ENCODE measurements around the gene ZNF469. TPM values are rescaled to one million over a fixed set of nuclear protein-coding genes. Genes with fewer than 3 reads are reported as not detected.

The ZNF469 gene
- total RNA-seq, 1 donor from 2014 or later: 0.80 TPM

DNA sequence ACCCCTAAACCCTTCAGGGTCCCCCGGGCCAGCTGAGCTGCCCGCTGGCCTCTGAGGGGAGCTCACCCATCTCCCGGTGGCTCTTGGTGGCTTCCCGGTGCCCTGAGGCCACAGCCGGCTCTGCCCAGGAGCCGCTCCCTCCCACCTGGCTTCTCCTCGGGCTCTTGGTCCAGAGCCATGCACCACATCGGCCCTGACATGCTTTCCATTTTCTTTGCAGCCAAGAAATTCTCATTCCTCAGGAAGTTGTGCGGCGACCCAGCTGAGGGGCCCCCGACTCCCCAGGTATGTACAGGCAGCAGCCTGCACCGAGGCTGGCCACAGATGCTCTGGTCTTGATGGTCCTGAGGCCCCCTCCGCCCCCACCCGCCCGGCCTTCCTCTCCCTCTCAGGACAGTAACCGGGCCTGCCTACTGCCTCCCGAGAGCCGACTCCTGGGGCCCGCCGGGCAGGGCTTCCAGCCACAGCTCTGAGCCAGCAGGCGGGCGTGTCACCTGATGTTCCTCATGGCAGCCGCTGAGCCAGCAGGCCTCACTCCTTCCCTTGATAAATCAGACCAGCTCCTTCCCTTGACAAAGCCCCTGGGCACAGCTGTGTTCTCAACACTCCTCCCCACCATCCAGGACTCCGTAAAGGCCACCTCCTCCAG lies 42.0 kb downstream of the ZNF469 start:
- no peak for DNase-seq (ENCODE audit: low read depth)

DNA sequence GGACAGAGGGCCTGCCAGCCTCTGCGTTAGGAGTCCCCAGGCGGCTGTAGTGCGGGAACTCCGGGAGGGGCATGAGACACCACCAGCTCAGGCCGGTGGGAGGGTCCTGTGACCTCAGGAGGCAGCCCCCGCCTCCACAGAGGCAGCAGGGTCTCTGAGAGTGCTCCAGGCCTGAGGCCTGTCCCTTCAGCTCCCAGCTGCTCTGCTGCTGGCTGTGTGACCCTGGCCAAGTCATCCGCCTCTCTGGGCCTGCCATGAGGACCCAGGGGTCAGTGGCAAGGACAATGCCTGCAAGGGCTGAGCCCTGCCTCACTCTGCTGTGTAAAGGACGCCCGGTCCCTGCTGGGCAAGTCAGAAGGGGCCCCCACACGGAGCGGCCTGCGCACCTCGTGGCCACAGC lies 43.3 kb downstream of the ZNF469 start:
- no peak for DNase-seq (ENCODE audit: low read depth)

DNA sequence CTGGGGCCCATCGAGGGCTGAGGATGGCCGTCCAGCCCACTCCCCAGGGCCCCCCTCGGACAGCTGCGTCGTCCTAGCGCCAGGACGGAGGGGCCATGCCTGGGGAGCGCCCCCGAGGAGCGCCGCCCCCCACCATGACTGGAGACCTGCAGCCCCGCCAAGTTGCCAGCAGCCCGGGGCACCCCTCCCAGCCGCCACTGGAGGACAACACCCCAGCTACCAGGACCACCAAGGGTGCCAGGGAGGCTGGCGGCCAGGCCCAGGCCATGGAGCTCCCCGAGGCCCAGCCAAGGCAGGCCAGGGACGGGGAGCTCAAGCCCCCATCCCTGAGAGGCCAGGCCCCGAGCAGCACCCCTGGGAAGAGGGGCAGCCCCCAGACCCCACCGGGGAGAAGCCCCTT lies 44.6 kb downstream of the ZNF469 start:
- DNase-seq (ENCODE audit: low read depth): no peak

DNA sequence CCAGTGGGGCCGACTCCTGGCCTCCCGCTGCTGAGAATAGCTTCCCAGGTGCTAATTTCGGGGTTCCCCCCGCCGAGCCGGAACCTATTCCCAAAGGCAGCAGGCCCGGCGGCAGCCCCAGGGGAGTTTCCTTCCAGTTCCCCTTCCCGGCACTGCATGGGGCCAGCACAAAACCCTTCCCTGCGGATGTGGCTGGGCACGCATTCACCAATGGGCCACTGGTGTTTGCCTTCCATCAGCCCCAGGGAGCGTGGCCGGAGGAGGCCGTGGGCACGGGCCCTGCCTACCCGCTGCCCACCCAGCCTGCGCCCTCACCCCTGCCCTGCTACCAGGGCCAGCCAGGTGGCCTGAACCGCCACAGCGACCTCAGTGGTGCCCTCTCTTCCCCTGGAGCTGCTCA lies 45.4 kb downstream of the ZNF469 start:
- DNase-seq (ENCODE audit: low read depth): no peak

DNA sequence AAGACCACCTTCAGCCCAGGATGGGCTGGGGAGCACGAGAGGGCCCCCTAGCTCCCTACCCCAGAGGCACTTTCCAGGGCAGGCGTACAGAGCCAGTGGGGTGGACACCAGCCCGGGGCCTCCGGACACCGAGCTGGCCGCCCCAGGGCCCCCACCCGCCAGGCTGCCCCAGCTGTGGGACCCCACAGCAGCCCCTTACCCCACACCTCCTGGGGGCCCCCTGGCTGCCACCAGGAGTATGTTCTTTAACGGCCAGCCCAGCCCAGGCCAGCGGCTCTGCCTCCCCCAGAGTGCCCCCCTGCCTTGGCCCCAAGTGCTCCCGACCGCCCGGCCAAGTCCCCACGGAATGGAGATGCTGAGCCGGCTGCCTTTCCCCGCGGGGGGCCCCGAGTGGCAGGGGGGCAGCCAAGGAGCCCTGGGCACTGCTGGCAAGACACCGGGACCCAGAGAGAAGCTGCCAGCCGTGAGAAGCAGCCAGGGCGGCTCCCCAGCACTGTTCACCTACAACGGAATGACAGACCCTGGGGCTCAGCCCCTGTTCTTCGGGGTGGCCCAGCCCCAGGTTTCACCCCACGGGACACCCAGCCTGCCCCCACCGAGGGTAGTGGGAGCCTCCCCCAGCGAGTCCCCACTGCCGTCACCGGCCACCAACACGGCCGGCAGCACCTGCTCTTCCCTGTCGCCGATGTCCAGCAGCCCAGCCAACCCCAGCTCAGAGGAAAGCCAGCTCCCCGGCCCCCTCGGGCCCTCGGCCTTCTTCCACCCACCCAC lies 46.0 kb downstream of the ZNF469 start:
- no peak for DNase-seq (ENCODE audit: low read depth)

DNA sequence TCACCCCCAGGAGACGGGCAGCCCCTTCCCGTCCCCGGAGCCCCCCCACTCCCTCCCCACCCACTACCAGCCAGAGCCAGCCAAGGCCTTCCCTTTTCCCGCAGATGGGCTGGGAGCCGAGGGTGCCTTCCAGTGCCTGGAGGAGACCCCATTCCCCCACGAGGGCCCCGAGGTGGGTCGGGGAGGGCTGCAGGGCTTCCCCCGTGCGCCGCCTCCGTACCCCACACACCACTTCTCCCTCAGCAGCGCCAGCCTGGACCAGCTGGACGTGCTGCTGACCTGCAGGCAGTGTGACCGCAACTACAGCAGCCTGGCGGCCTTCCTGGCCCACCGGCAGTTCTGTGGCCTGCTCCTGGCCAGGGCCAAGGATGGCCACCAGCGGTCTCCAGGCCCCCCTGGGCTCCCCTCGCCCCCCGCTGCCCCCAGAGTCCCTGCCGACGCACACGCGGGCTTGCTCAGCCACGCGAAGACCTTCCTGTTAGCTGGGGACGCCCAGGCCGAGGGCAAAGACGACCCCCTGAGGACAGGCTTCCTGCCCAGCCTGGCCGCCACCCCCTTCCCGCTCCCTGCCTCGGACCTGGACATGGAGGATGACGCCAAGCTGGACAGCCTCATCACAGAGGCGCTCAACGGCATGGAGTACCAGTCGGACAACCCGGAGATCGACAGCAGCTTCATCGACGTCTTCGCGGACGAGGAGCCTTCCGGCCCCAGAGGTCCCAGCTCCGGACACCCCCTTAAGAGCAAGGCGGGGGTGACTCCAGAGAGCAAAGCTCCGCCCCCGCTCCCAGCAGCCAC lies 46.8 kb downstream of the ZNF469 start:
- no peak for DNase-seq (ENCODE audit: low read depth)

DNA sequence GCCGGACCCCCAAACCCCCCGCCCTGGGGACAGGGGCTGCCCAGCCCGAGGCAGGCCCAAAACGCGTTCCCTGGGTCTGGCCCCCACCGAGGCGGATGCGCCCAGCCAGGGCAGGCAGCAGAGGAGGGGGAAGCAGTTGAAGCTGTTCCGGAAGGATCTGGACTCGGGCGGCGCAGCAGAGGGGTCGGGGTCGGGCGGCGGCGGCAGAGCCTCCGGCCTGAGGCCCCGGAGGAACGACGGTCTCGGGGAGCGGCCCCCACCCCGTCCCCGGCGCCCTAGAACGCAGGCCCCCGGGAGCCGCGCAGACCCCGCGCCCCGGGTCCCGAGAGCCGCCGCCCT lies 47.4 kb downstream of the ZNF469 start:
- DNase-seq (ENCODE audit: low read depth): no peak

DNA sequence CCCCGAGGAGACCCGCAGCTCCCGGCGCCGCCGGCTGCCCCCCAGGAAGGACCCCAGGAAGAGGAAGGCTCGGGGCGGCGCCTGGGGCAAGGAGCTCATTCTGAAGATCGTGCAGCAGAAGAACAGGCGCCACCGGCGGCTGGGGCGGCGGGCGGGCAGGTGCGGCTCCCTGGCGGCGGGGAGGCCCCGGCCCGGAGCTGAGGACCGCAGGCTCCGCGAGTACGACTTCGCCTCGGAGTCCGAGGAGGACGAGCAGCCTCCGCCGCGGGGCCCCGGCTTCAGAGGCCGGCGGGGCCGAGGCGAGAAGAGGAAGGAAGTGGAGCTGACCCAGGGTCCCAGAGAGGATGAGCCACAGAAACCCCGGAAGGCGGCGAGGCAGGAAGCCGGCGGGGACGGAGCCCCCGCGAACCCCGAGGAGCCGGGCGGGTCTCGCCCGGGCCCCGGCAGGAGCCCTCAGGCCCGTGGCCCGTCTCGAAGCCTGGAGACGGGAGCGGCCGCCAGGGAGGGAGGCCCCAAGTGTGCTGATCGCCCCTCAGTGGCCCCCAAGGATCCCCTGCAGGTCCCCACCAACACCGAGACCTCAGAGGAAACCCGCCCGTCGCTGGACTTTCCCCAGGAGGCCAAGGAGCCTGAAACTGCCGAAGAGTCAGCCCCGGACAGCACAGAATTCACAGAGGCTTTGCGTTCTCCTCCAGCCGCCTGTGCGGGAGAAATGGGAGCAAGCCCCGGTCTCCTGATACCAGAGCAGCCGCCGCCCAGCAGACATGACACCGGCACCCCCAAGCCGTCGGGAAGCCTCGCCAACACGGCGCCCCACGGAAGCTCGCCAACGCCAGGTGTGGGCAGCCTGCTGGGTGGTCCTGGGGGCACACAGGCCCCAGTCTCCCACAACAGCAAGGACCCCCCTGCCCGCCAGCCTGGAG lies 48.0 kb downstream of the ZNF469 start:
- no peak for DNase-seq (ENCODE audit: low read depth)

DNA sequence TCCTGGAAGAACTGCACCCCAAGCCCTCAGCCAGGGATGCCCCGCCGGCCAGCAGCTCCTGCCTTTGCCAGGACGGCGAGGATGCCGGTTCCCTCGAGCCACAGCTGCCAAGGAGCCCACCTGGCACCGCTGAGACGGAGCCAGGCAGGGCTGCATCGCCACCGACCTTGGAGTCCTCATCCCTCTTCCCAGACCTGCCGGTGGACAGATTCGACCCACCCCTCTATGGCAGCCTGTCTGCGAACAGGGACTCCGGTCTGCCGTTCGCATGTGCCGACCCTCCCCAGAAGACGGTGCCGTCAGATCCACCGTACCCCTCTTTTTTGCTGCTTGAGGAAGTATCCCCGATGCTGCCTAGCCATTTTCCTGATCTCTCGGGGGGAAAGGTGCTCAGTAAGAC lies 48.9 kb downstream of the ZNF469 start:
- no peak for DNase-seq (ENCODE audit: low read depth)

DNA sequence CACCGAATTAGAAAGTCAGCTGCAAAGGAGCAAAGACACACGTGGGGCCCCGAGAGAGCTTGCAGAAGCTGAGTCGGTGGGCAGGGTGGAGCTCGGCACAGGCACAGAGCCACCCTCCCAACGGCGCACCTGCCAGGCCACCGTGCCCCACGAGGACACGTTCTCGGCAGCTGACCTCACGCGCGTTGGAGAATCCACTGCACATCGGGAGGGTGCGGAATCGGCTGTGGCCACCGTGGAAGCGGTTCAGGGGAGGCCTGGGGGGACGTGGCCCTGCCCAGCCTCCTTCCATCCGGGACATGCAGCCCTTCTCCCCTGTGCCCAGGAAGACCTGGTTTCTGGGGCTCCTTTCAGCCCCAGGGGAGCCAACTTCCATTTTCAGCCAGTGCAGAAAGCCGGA lies 49.4 kb downstream of the ZNF469 start:
- DNase-seq (ENCODE audit: low read depth): no peak

Other genes starting within 250 kb of the ZNF469 start
- gene ZFPM1, start 70.3 kb downstream of the ZNF469 start, total RNA-seq: 0.35 and 2.8 TPM in 2 replicates
- gene ZC3H18, start 187.4 kb downstream of the ZNF469 start, total RNA-seq: 7.8 and 20.6 TPM in 2 replicates

All from renal cortical epithelial cell (primary cell).